CD8-positive, alpha-beta memory T cell (primary cell): Measurements from ENCODE around the gene SMTNL2. TPM values are rescaled to one million over a fixed set of nuclear protein-coding genes. Genes with fewer than 3 reads are reported as not detected.
"Not testable (repeated sequence)": the region's sequence is repeated elsewhere in the genome, so short reads cannot be mapped to it uniquely, and the experiment has no call there.

Experiments
- CTCF ChIA-PET: fragments of 350-600 bp; sonication (Branson Sonifier 250); formaldehyde crosslinking; loops from one replicate; lab custom pipeline; 2021; ENCODE audit warnings: antibody characterized with exemption; lab: Charles Lee
- POLR2A ChIA-PET: fragments of 350-600 bp; sonication (Branson Sonifier 250); formaldehyde crosslinking; loops from one replicate; lab custom pipeline; 2021; ENCODE audit warnings: antibody characterized with exemption; lab: Charles Lee
- DNase-seq, 5 donors: peaks; one replicate each; pipeline versions ENCODE4 v3.0.0 to v3.0.0-alpha.2; 2020 to 2022; ENCODE audit warnings: mixed read lengths in 1 of 5
- H3K27ac ChIP-seq: one replicate; pipeline ENCODE4 v1.7.0; 2013; ENCODE audit warnings: low read depth, mild to moderate bottlenecking, low read length, moderate library complexity
- H3K27me3 ChIP-seq: 2 replicates; pipeline ENCODE4 v1.7.0; 2013; ENCODE audit warnings: low read length, mild to moderate bottlenecking; ENCODE audit not compliant: insufficient read depth, poor library complexity, severe bottlenecking
- H3K36me3 ChIP-seq: 2 replicates; pipeline ENCODE4 v1.7.0; 2013; ENCODE audit warnings: mild to moderate bottlenecking, low read length, moderate library complexity; ENCODE audit not compliant: insufficient read depth
- H3K4me1 ChIP-seq: 2 replicates; pipeline ENCODE4 v1.7.0; 2013; ENCODE audit warnings: mild to moderate bottlenecking, low read length, moderate library complexity; ENCODE audit not compliant: insufficient read depth
- H3K4me3 ChIP-seq: 2 replicates; pipeline ENCODE4 v1.7.0; 2013; ENCODE audit warnings: mild to moderate bottlenecking, low read length
- H3K9me3 ChIP-seq: 2 replicates; pipeline ENCODE4 v1.7.0; 2013; ENCODE audit warnings: mild to moderate bottlenecking, low read length
- H3K27ac Mint-ChIP-seq, 8 donors: one replicate each; pipeline ENCODE4 v1.8.0; 2020 to 2021; ENCODE audit warnings: mixed read lengths in 8 of 8, mild to moderate bottlenecking in 6 of 8, inconsistent platforms in 3 of 8, moderate library complexity in 3 of 8
- H3K27me3 Mint-ChIP-seq, 2 donors: one replicate each; pipeline ENCODE4 v1.8.0; 2020 to 2021; ENCODE audit warnings: mixed read lengths in 2 of 2, mild to moderate bottlenecking in 1 of 2, moderate library complexity in 1 of 2
- H3K36me3 Mint-ChIP-seq, 3 donors: one replicate each; pipeline ENCODE4 v1.8.0; 2020 to 2021; ENCODE audit warnings: mixed read lengths in 3 of 3, inconsistent platforms in 1 of 3, mild to moderate bottlenecking in 1 of 3
- H3K4me1 Mint-ChIP-seq, 3 donors: one replicate each; pipeline ENCODE4 v1.8.0; 2020 to 2021; ENCODE audit warnings: mixed read lengths in 3 of 3, inconsistent platforms in 1 of 3, mild to moderate bottlenecking in 1 of 3
- H3K4me3 Mint-ChIP-seq, 7 donors: one replicate each; pipeline ENCODE4 v1.8.0; 2020 to 2021; ENCODE audit warnings: mixed read lengths in 7 of 7, mild to moderate bottlenecking in 6 of 7, moderate library complexity in 4 of 7, inconsistent platforms in 2 of 7
- H3K9me3 Mint-ChIP-seq, 5 donors: one replicate each; pipeline ENCODE4 v1.8.0; 2020 to 2022; ENCODE audit warnings: mixed read lengths in 5 of 5, mild to moderate bottlenecking in 3 of 5, moderate library complexity in 2 of 5, inconsistent platforms in 1 of 5
- polyA plus RNA-seq: library from polyadenylated mRNA; unstranded; fragments of 300-500 nt; fragmentation: Illumina TruSeq; gene quantifications from one replicate; pipeline ENCODE4 v1.2.3, GENCODE V29; 2021
- total RNA-seq, 2 experiments: library from RNA; stranded (reverse); gene quantifications; one replicate each; pipeline ENCODE4 v1.2.3, GENCODE V29; 2021

SMTNL2 gene
- total and polyA plus RNA-seq, 3 experiments from 2014 or later, result not detected

GRCh38 chr17:4620531-4621101 lies 36.3 kb downstream of the SMTNL2 start:
- Histone ChIP-seq H3K4me3 (no peak overlapping the region), H3K36me3 (no peaks in the 10 kb centered on the region), H3K4me1 (no peaks in the 10 kb centered on the region), H3K9me3 (no peaks in the 10 kb centered on the region), H3K27me3 (no peaks in the 10 kb centered on the region), H3K27ac (no peak overlapping the region)
- Mint-ChIP-seq H3K4me3 (no peak overlapping the region), H3K9me3 (peaks cover 0 to 2% (median 0%) of the 10 kb centered on the region in 5 donors), H3K27ac (no peak overlapping the region), H3K4me1 (no peaks in the 10 kb centered on the region), H3K36me3 (peaks cover 0 to 4% (median 0%) of the 10 kb centered on the region in 3 donors), H3K27me3 (peaks cover 15 to 19% of the 10 kb centered on the region in 2 donors)
- ChIA-PET POLR2A (interaction anchor here (0.8 kb wide), 1 partner anchor 171 kb away, joined by 6 read pairs; no protein-coding TSS in a partner anchor), CTCF (no interaction called here)
- no peak for DNase-seq

DNA sequence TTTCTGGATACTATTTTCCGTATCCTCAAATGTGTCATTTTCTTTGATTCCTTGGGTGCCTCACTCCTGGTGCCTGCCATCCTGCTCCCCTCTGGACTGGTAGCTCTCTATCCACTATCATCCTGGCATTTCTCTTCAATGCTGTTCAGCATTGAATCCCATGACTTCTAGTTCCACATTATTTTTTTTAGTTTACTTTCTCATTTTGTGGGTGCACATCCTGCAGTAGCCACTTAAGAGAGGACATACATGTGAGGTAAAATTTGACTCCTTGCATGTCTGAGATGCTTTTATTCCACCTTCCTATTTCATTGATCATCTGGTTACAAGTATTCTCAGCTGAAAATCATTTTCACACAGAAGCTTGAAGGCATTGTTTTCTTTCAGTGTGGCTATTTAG lies 38.0 kb downstream of the SMTNL2 start:
- H3K27me3 Mint-ChIP-seq, result peaks cover 11 to 15% of the 10 kb centered on the region in 2 donors
- no peaks in the 10 kb centered on the region for H3K36me3 ChIP-seq

DNA sequence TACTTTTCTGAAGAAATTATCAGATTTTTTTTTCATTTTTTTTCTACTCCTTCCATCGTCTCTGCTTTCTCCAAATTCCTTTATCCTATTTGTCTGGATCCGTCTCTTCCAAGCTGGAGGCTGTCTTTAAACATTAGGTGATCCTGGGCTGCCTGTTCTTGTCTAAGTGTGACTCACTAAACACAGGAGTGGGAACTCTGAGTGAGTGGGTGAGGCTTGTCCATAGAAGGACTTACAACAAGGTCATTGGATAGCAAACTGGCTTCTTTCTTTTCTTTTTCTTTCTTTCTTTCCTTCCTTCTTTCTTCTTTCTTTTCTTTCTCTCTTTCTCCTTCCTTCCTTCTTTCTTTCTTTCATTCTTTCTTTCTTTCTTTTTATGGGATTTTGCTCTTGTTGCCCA lies 38.9 kb downstream of the SMTNL2 start:
- Histone ChIP-seq H3K27ac (no peak overlapping the region), H3K4me3 (no peak overlapping the region), H3K27me3 (no peaks in the 10 kb centered on the region), H3K4me1 (no peaks in the 10 kb centered on the region), H3K9me3 (no peaks in the 10 kb centered on the region), H3K36me3 (no peaks in the 10 kb centered on the region)
- DNase-seq, result no peak
- Mint-ChIP-seq H3K4me3 (no peak overlapping the region), H3K9me3 (peaks cover 0 to 2% (median 0%) of the 10 kb centered on the region in 5 donors), H3K27ac (no peak overlapping the region), H3K36me3 (peaks cover 0 to 3% (median 0%) of the 10 kb centered on the region in 3 donors), H3K4me1 (no peaks in the 10 kb centered on the region), H3K27me3 (peaks cover 7 to 11% of the 10 kb centered on the region in 2 donors)
- ChIA-PET CTCF (interaction anchor here (1.2 kb wide), 1 partner anchor 202 kb away, joined by 5 read pairs; no protein-coding TSS in a partner anchor), POLR2A (no interaction called here)

More for the DNA sequence above, 38.0 kb downstream of the SMTNL2 start:
- H3K36me3 Mint-ChIP-seq, result peaks cover 0 to 3% (median 0%) of the 10 kb centered on the region in 3 donors
- ChIA-PET POLR2A (no interaction called here), CTCF (interaction anchor here (0.6 to 1.2 kb wide), 3 partner anchors 55 to 382 kb away, joined by 3 to 5 read pairs (median 3); no protein-coding TSS in a partner anchor)
- no peak overlapping the region for H3K4me3 ChIP-seq
- no peak overlapping the region for H3K4me3 Mint-ChIP-seq
- no peaks in the 10 kb centered on the region for H3K4me1 Mint-ChIP-seq
- H3K9me3 ChIP-seq, result no peaks in the 10 kb centered on the region
- peaks cover 0 to 2% (median 0%) of the 10 kb centered on the region in 5 donors for H3K9me3 Mint-ChIP-seq
- no peak for DNase-seq
- no peak overlapping the region for H3K27ac Mint-ChIP-seq
- H3K27ac ChIP-seq, result no peak overlapping the region
- no peaks in the 10 kb centered on the region for H3K27me3 ChIP-seq
- H3K4me1 ChIP-seq, result no peaks in the 10 kb centered on the region

DNA sequence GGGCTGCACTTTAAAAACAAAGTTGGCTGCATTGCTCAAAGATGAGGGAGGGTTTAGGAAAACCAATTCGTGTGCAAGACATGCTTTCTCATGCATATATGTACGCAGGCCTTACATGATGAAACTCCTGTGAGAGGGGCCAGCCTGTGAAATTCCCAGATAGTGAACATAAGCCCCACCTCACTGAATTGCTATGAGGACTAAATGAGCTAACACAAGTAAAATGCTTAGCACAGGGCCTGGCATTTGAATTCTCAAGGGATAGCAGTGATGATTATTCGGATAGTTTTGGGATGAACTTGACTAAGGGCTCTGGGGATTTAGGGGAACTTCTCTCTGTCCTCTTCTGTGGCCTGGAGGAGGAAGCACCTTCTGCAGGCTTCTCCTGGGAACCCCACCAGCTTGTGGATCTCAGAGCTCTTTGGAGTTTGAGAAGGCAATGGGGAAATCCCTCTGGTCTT lies 40.2 kb downstream of the SMTNL2 start:
- DNase-seq, H3K4me3 Mint-ChIP-seq, H3K4me3 ChIP-seq, H3K27ac Mint-ChIP-seq, H3K9me3 Mint-ChIP-seq, H3K4me1 Mint-ChIP-seq, POLR2A ChIA-PET, H3K9me3 ChIP-seq, H3K27me3 ChIP-seq, H3K4me1 ChIP-seq, H3K36me3 Mint-ChIP-seq, H3K27ac ChIP-seq, H3K36me3 ChIP-seq: not testable (repeated sequence)
- CTCF ChIA-PET, result interaction anchor here (0.6 to 3.8 kb wide), 4 partner anchors 22 to 203 kb away, joined by 3 to 25 read pairs (median 12); no protein-coding TSS in a partner anchor
- H3K27me3 Mint-ChIP-seq, result peaks cover 7 to 11% of the 10 kb centered on the region in 2 donors

- no peak overlapping the region for H3K4me3 Mint-ChIP-seq
- H3K4me1 ChIP-seq, result no peaks in the 10 kb centered on the region
- no peaks in the 10 kb centered on the region for H3K27me3 ChIP-seq
- H3K27ac Mint-ChIP-seq, result no peak overlapping the region
- H3K27me3 Mint-ChIP-seq, result peaks cover 7 to 11% of the 10 kb centered on the region in 2 donors
- ChIA-PET POLR2A (interaction anchor here (0.6 kb wide), 1 partner anchor 203 kb away, joined by 3 read pairs; no protein-coding TSS in a partner anchor), CTCF (interaction anchor here (0.6 to 3.8 kb wide), 5 partner anchors 22 to 204 kb away, joined by 3 to 25 read pairs (median 4); no protein-coding TSS in a partner anchor)
- H3K27ac ChIP-seq, result no peak overlapping the region
- H3K36me3 ChIP-seq, result no peaks in the 10 kb centered on the region
- H3K9me3 ChIP-seq, result no peaks in the 10 kb centered on the region
- peaks cover 0 to 3% (median 0%) of the 10 kb centered on the region in 3 donors for H3K36me3 Mint-ChIP-seq
- peaks cover 0 to 2% (median 0%) of the 10 kb centered on the region in 5 donors for H3K9me3 Mint-ChIP-seq
- no peaks in the 10 kb centered on the region for H3K4me1 Mint-ChIP-seq
- no peak overlapping the region for H3K4me3 ChIP-seq
- no peak for DNase-seq
These were observed 40.9 kb downstream of the SMTNL2 start for GRCh38 chr17:4625181-4625617.

DNA sequence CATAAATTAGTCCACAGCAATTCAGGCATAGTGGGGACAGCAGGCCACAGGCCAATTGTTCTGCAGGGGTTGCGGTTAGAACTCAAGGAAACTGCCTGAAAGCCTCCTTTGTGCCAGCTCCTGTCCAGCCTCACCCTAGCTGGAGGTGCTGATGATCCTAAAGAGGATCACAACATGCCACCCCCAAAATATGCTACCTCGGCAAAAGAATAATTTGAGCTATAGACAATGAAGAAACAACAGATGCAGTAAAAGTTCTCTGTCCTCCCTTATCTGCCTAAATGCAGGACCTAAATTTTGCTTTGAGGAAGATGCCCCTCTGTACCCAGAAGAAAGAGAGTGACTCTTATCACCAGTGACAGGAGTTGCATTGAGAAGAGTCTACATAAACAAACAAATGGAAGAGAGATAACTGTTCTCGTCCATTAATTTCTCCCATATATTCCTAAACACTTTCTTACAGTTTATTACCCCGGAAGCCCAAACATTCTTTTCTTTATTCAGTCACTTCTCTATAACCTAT lies 42.5 kb downstream of the SMTNL2 start:
- peaks cover 7 to 11% of the 10 kb centered on the region in 2 donors for H3K27me3 Mint-ChIP-seq
- ChIA-PET POLR2A (no interaction called here), CTCF (interaction anchor here (0.7 to 3.8 kb wide), 7 partner anchors 10 to 251 kb away, joined by 3 to 25 read pairs (median 3); no protein-coding TSS in a partner anchor)
- no peak overlapping the region for H3K4me3 Mint-ChIP-seq
- Histone ChIP-seq H3K4me1 (no peaks in the 10 kb centered on the region), H3K4me3 (no peak overlapping the region), H3K27ac (no peak overlapping the region), H3K9me3 (no peaks in the 10 kb centered on the region), H3K27me3 (no peaks in the 10 kb centered on the region), H3K36me3 (no peaks in the 10 kb centered on the region)
- no peaks in the 10 kb centered on the region for H3K4me1 Mint-ChIP-seq
- H3K36me3 Mint-ChIP-seq, result peaks cover 0 to 3% (median 0%) of the 10 kb centered on the region in 3 donors
- H3K27ac Mint-ChIP-seq, result no peak overlapping the region
- no peak for DNase-seq
- H3K9me3 Mint-ChIP-seq, result no peaks in the 10 kb centered on the region

GRCh38 chr17:4631431-4631830 lies 47.1 kb downstream of the SMTNL2 start:
- Histone ChIP-seq H3K27ac (no peak overlapping the region), H3K4me1 (no peaks in the 10 kb centered on the region), H3K4me3 (no peak overlapping the region), H3K9me3 (no peaks in the 10 kb centered on the region), H3K27me3 (peaks cover 7% of the 10 kb centered on the region), H3K36me3 (no peaks in the 10 kb centered on the region)
- Mint-ChIP-seq H3K4me1 (peaks cover 3 to 11% (median 9%) of the 10 kb centered on the region in 3 donors), H3K9me3 (peaks cover 0 to 2% (median 0%) of the 10 kb centered on the region in 5 donors), H3K4me3 (no peak overlapping the region), H3K27ac (no peak overlapping the region), H3K36me3 (no peaks in the 10 kb centered on the region), H3K27me3 (peaks cover 30 to 43% of the 10 kb centered on the region in 2 donors)
- POLR2A ChIA-PET, result no interaction called here
- CTCF ChIA-PET, result no interaction called here
- no peak for DNase-seq
